ENCODE results near the gene MAPRE2. TPM values are rescaled to one million over a fixed set of nuclear protein-coding genes. Genes with fewer than 3 reads are reported as not detected.

The MAPRE2 gene
- total and polyA plus RNA-seq, 2 of the 13 experiments (the other 11 are each of a cell fraction or from before 2014, with no cell fraction given) = 34.5 to 67.9 TPM

DNA sequence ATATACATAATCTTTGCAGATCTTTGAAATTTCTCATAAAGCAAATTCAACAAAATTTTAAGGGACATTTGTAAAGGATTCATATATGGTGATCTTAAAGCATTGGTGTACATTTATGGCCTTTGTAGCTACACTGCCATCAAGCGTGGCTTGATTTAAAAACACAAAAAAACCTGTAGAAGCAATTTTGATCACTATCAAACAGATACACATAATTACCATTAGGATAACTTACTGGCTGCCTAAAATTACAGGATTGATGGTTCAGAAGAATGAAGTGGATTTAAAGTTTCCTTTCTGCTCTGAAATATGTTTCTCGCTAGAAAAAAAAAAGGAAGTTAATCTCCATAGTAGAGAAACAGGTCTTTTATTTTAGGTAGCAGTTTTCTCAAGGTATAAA, 31.4 kb downstream of the MAPRE2 start (continued):
- TF ChIP-seq, protein P1, sequence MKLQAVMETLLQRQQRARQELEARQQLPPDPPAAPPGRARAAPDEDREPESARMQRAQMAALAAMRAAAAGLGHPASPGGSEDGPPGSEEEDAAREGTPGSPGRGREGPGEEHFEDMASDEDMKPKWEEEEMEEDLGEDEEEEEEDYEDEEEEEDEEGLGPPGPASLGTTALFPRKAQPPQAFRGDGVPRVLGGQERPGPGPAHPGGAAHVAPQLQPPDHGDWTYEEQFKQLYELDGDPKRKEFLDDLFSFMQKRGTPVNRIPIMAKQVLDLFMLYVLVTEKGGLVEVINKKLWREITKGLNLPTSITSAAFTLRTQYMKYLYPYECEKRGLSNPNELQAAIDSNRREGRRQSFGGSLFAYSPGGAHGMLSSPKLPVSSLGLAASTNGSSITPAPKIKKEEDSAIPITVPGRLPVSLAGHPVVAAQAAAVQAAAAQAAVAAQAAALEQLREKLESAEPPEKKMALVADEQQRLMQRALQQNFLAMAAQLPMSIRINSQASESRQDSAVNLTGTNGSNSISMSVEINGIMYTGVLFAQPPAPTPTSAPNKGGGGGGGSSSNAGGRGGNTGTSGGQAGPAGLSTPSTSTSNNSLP (IDR thresholded peaks at IDR 0.05; ENCODE audit: low read depth, low read length) = no peak
- TF ChIP-seq PHF21A (CRISPR knock-in tag; IDR thresholded peaks at IDR 0.05) (no peak), ZNF761 (CRISPR knock-in tag; conservative IDR thresholded peaks at IDR 0.05) (no peak), MYNN (CRISPR knock-in tag; IDR thresholded peaks at IDR 0.05; ENCODE audit: low read depth) (no peak), ERF (CRISPR knock-in tag; IDR thresholded peaks at IDR 0.05) (no peak), ARNT (IDR thresholded peaks at IDR 0.05) (no peak), ZNF383 (CRISPR knock-in tag; IDR thresholded peaks at IDR 0.05; ENCODE audit: borderline replicate concordance) (no peak), ZBTB20 (CRISPR knock-in tag; IDR thresholded peaks at IDR 0.05; ENCODE audit: borderline replicate concordance, low read depth) (no peak)
- TF ChIP-seq, protein P2, sequence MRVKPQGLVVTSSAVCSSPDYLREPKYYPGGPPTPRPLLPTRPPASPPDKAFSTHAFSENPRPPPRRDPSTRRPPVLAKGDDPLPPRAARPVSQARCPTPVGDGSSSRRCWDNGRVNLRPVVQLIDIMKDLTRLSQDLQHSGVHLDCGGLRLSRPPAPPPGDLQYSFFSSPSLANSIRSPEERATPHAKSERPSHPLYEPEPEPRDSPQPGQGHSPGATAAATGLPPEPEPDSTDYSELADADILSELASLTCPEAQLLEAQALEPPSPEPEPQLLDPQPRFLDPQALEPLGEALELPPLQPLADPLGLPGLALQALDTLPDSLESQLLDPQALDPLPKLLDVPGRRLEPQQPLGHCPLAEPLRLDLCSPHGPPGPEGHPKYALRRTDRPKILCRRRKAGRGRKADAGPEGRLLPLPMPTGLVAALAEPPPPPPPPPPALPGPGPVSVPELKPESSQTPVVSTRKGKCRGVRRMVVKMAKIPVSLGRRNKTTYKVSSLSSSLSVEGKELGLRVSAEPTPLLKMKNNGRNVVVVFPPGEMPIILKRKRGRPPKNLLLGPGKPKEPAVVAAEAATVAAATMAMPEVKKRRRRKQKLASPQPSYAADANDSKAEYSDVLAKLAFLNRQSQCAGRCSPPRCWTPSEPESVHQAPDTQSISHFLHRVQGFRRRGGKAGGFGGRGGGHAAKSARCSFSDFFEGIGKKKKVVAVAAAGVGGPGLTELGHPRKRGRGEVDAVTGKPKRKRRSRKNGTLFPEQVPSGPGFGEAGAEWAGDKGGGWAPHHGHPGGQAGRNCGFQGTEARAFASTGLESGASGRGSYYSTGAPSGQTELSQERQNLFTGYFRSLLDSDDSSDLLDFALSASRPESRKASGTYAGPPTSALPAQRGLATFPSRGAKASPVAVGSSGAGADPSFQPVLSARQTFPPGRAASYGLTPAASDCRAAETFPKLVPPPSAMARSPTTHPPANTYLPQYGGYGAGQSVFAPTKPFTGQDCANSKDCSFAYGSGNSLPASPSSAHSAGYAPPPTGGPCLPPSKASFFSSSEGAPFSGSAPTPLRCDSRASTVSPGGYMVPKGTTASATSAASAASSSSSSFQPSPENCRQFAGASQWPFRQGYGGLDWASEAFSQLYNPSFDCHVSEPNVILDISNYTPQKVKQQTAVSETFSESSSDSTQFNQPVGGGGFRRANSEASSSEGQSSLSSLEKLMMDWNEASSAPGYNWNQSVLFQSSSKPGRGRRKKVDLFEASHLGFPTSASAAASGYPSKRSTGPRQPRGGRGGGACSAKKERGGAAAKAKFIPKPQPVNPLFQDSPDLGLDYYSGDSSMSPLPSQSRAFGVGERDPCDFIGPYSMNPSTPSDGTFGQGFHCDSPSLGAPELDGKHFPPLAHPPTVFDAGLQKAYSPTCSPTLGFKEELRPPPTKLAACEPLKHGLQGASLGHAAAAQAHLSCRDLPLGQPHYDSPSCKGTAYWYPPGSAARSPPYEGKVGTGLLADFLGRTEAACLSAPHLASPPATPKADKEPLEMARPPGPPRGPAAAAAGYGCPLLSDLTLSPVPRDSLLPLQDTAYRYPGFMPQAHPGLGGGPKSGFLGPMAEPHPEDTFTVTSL (CRISPR knock-in tag; IDR thresholded peaks at IDR 0.05; ENCODE audit: borderline replicate concordance) = no peak
- TF ChIP-seq, protein P3, sequence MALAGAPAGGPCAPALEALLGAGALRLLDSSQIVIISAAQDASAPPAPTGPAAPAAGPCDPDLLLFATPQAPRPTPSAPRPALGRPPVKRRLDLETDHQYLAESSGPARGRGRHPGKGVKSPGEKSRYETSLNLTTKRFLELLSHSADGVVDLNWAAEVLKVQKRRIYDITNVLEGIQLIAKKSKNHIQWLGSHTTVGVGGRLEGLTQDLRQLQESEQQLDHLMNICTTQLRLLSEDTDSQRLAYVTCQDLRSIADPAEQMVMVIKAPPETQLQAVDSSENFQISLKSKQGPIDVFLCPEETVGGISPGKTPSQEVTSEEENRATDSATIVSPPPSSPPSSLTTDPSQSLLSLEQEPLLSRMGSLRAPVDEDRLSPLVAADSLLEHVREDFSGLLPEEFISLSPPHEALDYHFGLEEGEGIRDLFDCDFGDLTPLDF (CRISPR knock-in tag; IDR thresholded peaks at IDR 0.05) = no peak

All from HepG2 (cell line).